Liver (tissue), 9 donors: Measurements from ENCODE around the gene COL20A1. TPM values are rescaled to one million over a fixed set of nuclear protein-coding genes. Genes with fewer than 3 reads are reported as not detected.
"Not testable (repeated sequence)": the region's sequence is repeated elsewhere in the genome, so short reads cannot be mapped to it uniquely, and the experiment has no call there.

ENCODE experiments used
- DNase-seq: peaks from one replicate; pipeline ENCODE4 v3.0.0-alpha.2; 2017; ENCODE audit warnings: low spot score
- H3K27ac ChIP-seq, 2 donors: one replicate each; pipeline ENCODE4 v1.7.0; 2013; ENCODE audit warnings: inconsistent platforms in 2 of 2, low read length in 2 of 2, control low read depth in 1 of 2, low read depth in 1 of 2, mild to moderate bottlenecking in 1 of 2
- H3K27me3 ChIP-seq, 4 donors: one replicate each; pipeline versions ENCODE4 v1.6.1 to v1.7.0; 2013; ENCODE audit warnings: low read length in 3 of 4, inconsistent platforms in 1 of 4, mild to moderate bottlenecking in 1 of 4, moderate library complexity in 1 of 4; ENCODE audit not compliant: control insufficient read depth in 4 of 4, insufficient read depth in 4 of 4
- H3K36me3 ChIP-seq, 4 donors: one replicate each; pipeline versions ENCODE4 v1.6.1 to v1.7.0; 2013; ENCODE audit warnings: low read length in 3 of 4, mild to moderate bottlenecking in 3 of 4, low read depth in 1 of 4, moderate library complexity in 1 of 4; ENCODE audit not compliant: control insufficient read depth in 4 of 4, insufficient read depth in 3 of 4
- H3K4me1 ChIP-seq, 4 donors: one replicate each; pipeline versions ENCODE4 v1.6.1 to v1.7.0; 2013; ENCODE audit warnings: low read length in 3 of 4, mild to moderate bottlenecking in 3 of 4, moderate library complexity in 1 of 4; ENCODE audit not compliant: control insufficient read depth in 4 of 4, insufficient read depth in 4 of 4
- H3K4me3 ChIP-seq, 3 donors: one replicate each; pipeline versions ENCODE4 v1.6.1 to v1.7.0; 2013; ENCODE audit warnings: low read length in 3 of 3, control low read depth in 1 of 3, low read depth in 1 of 3, mild to moderate bottlenecking in 1 of 3
- H3K9ac ChIP-seq, 2 donors: one replicate each; pipeline ENCODE4 v1.7.0; 2013; ENCODE audit warnings: low read length in 2 of 2, mild to moderate bottlenecking in 2 of 2, moderate library complexity in 2 of 2, control low read depth in 1 of 2, low read depth in 1 of 2
- H3K9me3 ChIP-seq, 4 donors: one replicate each; pipeline versions ENCODE4 v1.6.1 to v1.7.0; 2013; ENCODE audit warnings: low read length in 3 of 4; ENCODE audit not compliant: control insufficient read depth in 4 of 4
- EGR1 ChIP-seq, 2 donors: IDR thresholded peaks; 2 replicates each; pipeline ENCODE4 v1.6.1; 2016 to 2018; ENCODE audit warnings: antibody characterized with exemption in 2 of 2, low read depth in 2 of 2
- FOXA1 ChIP-seq: IDR thresholded peaks from 2 replicates; pipeline ENCODE4 v1.6.1; 2016; ENCODE audit warnings: antibody characterized with exemption
- FOXA2 ChIP-seq: IDR thresholded peaks from 2 replicates; pipeline ENCODE4 v1.6.1; 2016; ENCODE audit warnings: antibody characterized with exemption
- GABPA ChIP-seq, 2 donors: IDR thresholded peaks in 1 of 2; conservative IDR thresholded peaks in 1 of 2; 2 replicates each; pipeline ENCODE4 v1.6.1; 2016; ENCODE audit warnings: antibody characterized with exemption in 2 of 2, mild to moderate bottlenecking in 1 of 2, moderate library complexity in 1 of 2
- HNF4G ChIP-seq: IDR thresholded peaks from 2 replicates; pipeline ENCODE4 v1.6.1; 2016; ENCODE audit warnings: antibody characterized with exemption
- JUND ChIP-seq, 2 donors: IDR thresholded peaks; 2 replicates each; pipeline ENCODE4 v1.6.1; 2016; ENCODE audit warnings: antibody characterized with exemption in 2 of 2
- RAD21 ChIP-seq, 2 donors: IDR thresholded peaks; 2 replicates each; pipeline ENCODE4 v1.6.1; 2016; ENCODE audit warnings: antibody characterized with exemption in 2 of 2, mild to moderate bottlenecking in 2 of 2
- REST ChIP-seq: IDR thresholded peaks from 2 replicates; pipeline ENCODE4 v1.6.1; 2016; ENCODE audit warnings: antibody characterized with exemption, mild to moderate bottlenecking
- RXRA ChIP-seq, 2 donors: IDR thresholded peaks; 2 replicates each; pipeline ENCODE4 v1.6.1; 2017 to 2018; ENCODE audit warnings: antibody characterized with exemption in 2 of 2, mild to moderate bottlenecking in 1 of 2
- SP1 ChIP-seq: IDR thresholded peaks from 2 replicates; pipeline ENCODE4 v1.6.1; 2018; ENCODE audit warnings: antibody characterized with exemption, mild to moderate bottlenecking
- TAF1 ChIP-seq: conservative IDR thresholded peaks from 2 replicates; pipeline ENCODE4 v1.6.1; 2016; ENCODE audit warnings: antibody characterized with exemption, mild to moderate bottlenecking
- WGBS: extraction: QIAGEN DNeasy Blood & Tissue Kit; methylation state at CpG from one replicate; pipeline ENCODE4 v1.1.7; 2013; 5-methylcytosine and 5-hydroxymethylcytosine counted together
- polyA plus RNA-seq, 2 donors: library from polyadenylated mRNA; stranded (reverse) in 1 of 2; unstranded in 1 of 2; fragments of 200-250 nt in 1 of 2; fragments of >200 nt in 1 of 2; fragmentation: Nextera tagmentation in 1 of 2; extraction: Ambion mirVana in 1 of 2; gene quantifications; one replicate each; pipeline versions ENCODE4 v1.2.1 to v1.2.3, GENCODE V29; 2013 to 2015
- total RNA-seq, 2 donors: library from RNA; depleted of rRNA; stranded (reverse); fragments of >200 nt; gene quantifications; one replicate each; pipeline ENCODE4 v1.2.3, GENCODE V29; 2014
- TF ChIP-seq, protein P1 (sequence below): fragments of 150-350 bp; IDR thresholded peaks from 2 replicates; pipeline ENCODE4 v1.5.1; 2017; ENCODE audit warnings: improper control_type of control experiment, low read depth, low read length; ENCODE audit not compliant: missing input control
- TF ChIP-seq, protein P2 (sequence below): IDR thresholded peaks from 2 replicates; pipeline ENCODE4 v1.6.1; 2016; ENCODE audit warnings: antibody characterized with exemption
- TF ChIP-seq, protein P3 (sequence below): IDR thresholded peaks from 2 replicates; pipeline ENCODE4 v1.6.1; 2016; ENCODE audit warnings: antibody characterized with exemption
- TF ChIP-seq, protein P4 (sequence below): IDR thresholded peaks from 2 replicates; pipeline ENCODE4 v1.6.1; 2016; ENCODE audit warnings: antibody characterized with exemption
- donor health status: healthy.
- donor health status: healthy.
- donor health status: healthy.
- donor health status: healthy.
- donor health status: healthy.

Gene COL20A1
- total and polyA plus RNA-seq, 4 donors: not detected

DNA sequence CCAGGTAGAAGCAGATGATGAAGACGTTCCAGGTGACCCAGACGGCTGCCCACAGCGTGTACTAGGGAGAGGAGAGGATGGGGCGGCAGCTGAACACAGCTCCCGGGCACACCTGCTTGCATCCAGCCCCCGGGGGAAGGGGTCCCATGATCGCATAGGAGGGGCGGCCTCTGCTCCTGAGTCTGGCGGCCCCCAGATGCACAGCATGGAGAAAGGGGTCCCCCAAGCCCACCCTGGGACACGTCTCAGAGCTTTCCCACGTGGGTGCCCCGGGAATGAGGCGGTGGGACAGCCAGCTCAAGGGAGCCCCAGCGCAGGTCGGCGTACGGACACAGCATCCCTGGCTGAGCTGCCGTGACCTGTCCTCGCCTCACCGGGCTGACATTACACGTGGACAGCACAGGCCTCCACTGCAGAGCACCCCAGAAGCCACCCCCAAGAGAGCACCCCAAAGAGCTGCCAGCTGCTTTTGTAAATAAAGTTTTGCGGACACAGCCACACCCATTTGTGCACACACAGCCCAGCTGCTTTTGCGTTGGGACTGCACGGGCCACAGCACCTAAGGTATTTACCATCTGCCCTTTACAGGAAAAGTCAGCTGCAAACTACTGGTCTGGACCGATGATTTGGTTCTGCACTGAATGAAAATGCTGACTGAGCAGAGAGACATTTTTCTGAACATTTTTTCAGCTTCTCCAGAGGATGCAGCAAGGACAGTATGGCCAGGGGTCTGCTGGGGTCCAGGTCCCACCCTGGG is 44.0 kb upstream of the COL20A1 start (continued):
- TF ChIP-seq, protein P1, sequence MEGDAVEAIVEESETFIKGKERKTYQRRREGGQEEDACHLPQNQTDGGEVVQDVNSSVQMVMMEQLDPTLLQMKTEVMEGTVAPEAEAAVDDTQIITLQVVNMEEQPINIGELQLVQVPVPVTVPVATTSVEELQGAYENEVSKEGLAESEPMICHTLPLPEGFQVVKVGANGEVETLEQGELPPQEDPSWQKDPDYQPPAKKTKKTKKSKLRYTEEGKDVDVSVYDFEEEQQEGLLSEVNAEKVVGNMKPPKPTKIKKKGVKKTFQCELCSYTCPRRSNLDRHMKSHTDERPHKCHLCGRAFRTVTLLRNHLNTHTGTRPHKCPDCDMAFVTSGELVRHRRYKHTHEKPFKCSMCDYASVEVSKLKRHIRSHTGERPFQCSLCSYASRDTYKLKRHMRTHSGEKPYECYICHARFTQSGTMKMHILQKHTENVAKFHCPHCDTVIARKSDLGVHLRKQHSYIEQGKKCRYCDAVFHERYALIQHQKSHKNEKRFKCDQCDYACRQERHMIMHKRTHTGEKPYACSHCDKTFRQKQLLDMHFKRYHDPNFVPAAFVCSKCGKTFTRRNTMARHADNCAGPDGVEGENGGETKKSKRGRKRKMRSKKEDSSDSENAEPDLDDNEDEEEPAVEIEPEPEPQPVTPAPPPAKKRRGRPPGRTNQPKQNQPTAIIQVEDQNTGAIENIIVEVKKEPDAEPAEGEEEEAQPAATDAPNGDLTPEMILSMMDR: no peak
- no peak for TF ChIP-seq RXRA (IDR thresholded peaks at IDR 0.05)
- no peak for TF ChIP-seq SP1
- no peak for TF ChIP-seq JUND (IDR thresholded peaks at IDR 0.05)
- TF ChIP-seq, protein P2, sequence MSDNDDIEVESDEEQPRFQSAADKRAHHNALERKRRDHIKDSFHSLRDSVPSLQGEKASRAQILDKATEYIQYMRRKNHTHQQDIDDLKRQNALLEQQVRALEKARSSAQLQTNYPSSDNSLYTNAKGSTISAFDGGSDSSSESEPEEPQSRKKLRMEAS: no peak

GRCh38 chr20:63249891-63250290 is 43.1 kb upstream of the COL20A1 start:
- H3K4me3 ChIP-seq: no peak overlapping the region
- no peak overlapping the region for H3K9ac ChIP-seq
- H3K36me3 ChIP-seq: no peaks in the 10 kb centered on the region
- DNase-seq: no peak
- 90% methylated on average over 15 of the region's 15 CpGs for WGBS
- TF ChIP-seq, protein P1: no peak
- TF ChIP-seq FOXA1: no peak
- H3K4me1 ChIP-seq: peaks cover 0 to 12% (median 2%) of the 10 kb centered on the region in 4 donors
- H3K9me3 ChIP-seq: no peaks in the 10 kb centered on the region
- no peak overlapping the region for H3K27ac ChIP-seq
- peaks cover 0 to 13% (median 4%) of the 10 kb centered on the region in 4 donors for H3K27me3 ChIP-seq

DNA sequence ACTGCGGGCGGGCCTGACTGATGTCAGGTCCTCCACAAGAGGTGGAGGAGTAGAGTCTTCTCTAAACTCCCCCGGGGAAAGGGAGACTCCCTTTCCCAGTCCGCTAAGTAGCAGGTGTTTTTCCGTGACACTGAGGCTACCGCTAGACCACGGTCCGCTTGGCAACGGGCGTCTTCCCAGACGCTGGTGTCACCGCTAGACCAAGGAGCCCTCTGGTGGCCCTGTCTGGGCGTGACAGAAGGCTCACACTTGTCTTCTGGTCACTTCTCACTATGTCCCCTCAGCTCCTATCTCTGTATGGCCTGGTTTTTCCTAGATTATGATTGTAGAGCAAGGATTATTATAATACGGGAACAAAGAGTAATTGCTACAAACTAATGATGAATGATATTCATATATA is 41.6 kb upstream of the COL20A1 start:
- not testable (repeated sequence) for DNase-seq, H3K9me3 ChIP-seq, H3K4me3 ChIP-seq, H3K9ac ChIP-seq, H3K36me3 ChIP-seq, H3K27ac ChIP-seq
- Histone ChIP-seq H3K4me1 (peaks cover 0 to 12% (median 2%) of the 10 kb centered on the region in 4 donors), H3K27me3 (peaks cover 3 to 17% (median 8%) of the 10 kb centered on the region in 4 donors)
- 30% methylated on average over 12 of the region's 14 CpGs for WGBS

DNA sequence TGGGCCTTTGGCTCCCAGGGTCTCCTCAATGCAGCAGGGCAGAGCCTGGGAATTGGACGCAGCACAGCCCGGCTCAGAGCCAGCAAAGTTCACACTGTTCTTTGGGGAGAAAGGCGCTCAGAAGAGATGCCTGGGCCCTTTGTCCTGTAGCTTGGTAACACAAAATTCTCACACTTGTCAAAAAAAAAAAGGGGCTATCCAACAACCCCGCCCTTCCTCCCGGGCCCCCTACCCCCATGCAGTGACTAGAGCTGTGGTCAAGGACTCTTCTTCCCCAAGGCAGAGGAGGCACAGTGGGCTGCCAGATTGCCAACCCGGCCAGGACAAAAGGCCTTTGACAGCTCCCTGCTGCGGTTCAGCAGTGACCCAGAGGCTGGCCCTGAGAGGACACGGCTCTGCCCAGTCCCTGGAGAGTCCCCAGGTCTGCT is 40.7 kb upstream of the COL20A1 start:
- 59% methylated on average over 8 of the region's 8 CpGs for WGBS
- Histone ChIP-seq H3K27me3 (peaks cover 3 to 17% (median 8%) of the 10 kb centered on the region in 4 donors), H3K36me3 (no peaks in the 10 kb centered on the region), H3K4me3 (no peak overlapping the region), H3K9me3 (no peaks in the 10 kb centered on the region), H3K9ac (no peak overlapping the region), H3K4me1 (peaks cover 0 to 12% (median 2%) of the 10 kb centered on the region in 4 donors), H3K27ac (no peak overlapping the region)
- DNase-seq: no peak
- TF ChIP-seq REST: no peak
- no peak for TF ChIP-seq TAF1
- TF ChIP-seq GABPA (IDR thresholded peaks at IDR 0.05 in 1 of 2, conservative IDR thresholded peaks at IDR 0.05 in 1 of 2): no peak
- TF ChIP-seq HNF4G: no peak
- TF ChIP-seq FOXA1: no peak
- no peak for TF ChIP-seq EGR1 (IDR thresholded peaks at IDR 0.05; ENCODE audit: low read depth in 2 of 2)
- TF ChIP-seq FOXA2: no peak
- no peak for TF ChIP-seq RAD21 (IDR thresholded peaks at IDR 0.05)
- TF ChIP-seq, protein P3, sequence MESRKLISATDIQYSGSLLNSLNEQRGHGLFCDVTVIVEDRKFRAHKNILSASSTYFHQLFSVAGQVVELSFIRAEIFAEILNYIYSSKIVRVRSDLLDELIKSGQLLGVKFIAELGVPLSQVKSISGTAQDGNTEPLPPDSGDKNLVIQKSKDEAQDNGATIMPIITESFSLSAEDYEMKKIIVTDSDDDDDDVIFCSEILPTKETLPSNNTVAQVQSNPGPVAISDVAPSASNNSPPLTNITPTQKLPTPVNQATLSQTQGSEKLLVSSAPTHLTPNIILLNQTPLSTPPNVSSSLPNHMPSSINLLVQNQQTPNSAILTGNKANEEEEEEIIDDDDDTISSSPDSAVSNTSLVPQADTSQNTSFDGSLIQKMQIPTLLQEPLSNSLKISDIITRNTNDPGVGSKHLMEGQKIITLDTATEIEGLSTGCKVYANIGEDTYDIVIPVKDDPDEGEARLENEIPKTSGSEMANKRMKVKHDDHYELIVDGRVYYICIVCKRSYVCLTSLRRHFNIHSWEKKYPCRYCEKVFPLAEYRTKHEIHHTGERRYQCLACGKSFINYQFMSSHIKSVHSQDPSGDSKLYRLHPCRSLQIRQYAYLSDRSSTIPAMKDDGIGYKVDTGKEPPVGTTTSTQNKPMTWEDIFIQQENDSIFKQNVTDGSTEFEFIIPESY: no peak
- TF ChIP-seq, protein P4, sequence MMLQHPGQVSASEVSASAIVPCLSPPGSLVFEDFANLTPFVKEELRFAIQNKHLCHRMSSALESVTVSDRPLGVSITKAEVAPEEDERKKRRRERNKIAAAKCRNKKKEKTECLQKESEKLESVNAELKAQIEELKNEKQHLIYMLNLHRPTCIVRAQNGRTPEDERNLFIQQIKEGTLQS: no peak
